Upper lobe of left lung (tissue), 6 donors: ENCODE data around the gene NR2E3. TPM values are rescaled to one million over a fixed set of nuclear protein-coding genes. Genes with fewer than 3 reads are reported as not detected.

Source experiments
- ATAC-seq, 2 donors: fragments of 200-7000 bp; cut with Tn5 transposase; one replicate each; pipeline ENCODE4 v1.9.1; 2022; ENCODE audit warnings: mild to moderate bottlenecking in 2 of 2, moderate library complexity in 2 of 2; ENCODE audit not compliant: low FRiP score in 2 of 2
- DNase-seq, 2 donors: peaks; one replicate each; pipeline ENCODE4 v3.0.0-alpha.2; 2019 to 2020
- H3K27ac ChIP-seq, 4 donors: fragments of 200-600 bp; sonication (generic); one replicate each; pipeline ENCODE4 v1.5.1; 2016 to 2019
- H3K27me3 ChIP-seq, 4 donors: fragments of 200-600 bp; sonication (generic); one replicate each; pipeline ENCODE4 v1.5.1; 2017 to 2019
- H3K36me3 ChIP-seq, 4 donors: fragments of 200-600 bp; sonication (generic); one replicate each; pipeline ENCODE4 v1.5.1; 2016 to 2019
- H3K4me1 ChIP-seq, 4 donors: fragments of 200-600 bp; sonication (generic); one replicate each; pipeline ENCODE4 v1.5.1; 2018 to 2019
- H3K4me3 ChIP-seq, 4 donors: fragments of 200-600 bp; sonication (generic); one replicate each; pipeline ENCODE4 v1.5.1; 2017 to 2019; ENCODE audit warnings: mild to moderate bottlenecking in 2 of 4, moderate library complexity in 1 of 4
- H3K9me3 ChIP-seq, 4 donors: fragments of 200-600 bp; sonication (generic); one replicate each; pipeline ENCODE4 v1.5.1; 2018 to 2019
- CTCF ChIP-seq, 6 experiments: fragments of 450-650 bp in 4 of 6; fragments of 200-600 bp in 2 of 6; sonication (generic) in 2 of 6; IDR thresholded peaks; one replicate each; pipeline ENCODE4 v1.5.1; 2016 to 2019; ENCODE audit warnings: antibody characterized with exemption in 6 of 6
- EP300 ChIP-seq, 4 donors: sonication (generic); formaldehyde crosslinking; IDR thresholded peaks; one replicate each; pipeline ENCODE4 v1.5.1; 2017; ENCODE audit warnings: antibody characterized with exemption in 4 of 4, control low read depth in 2 of 4
- POLR2A ChIP-seq, 4 donors: fragments of 450-650 bp; IDR thresholded peaks; one replicate each; pipeline ENCODE4 v1.5.1; 2016 to 2017; ENCODE audit warnings: antibody characterized with exemption in 4 of 4, mild to moderate bottlenecking in 2 of 4
- POLR2AphosphoS5 ChIP-seq, 2 donors: sonication (generic); formaldehyde crosslinking; IDR thresholded peaks; one replicate each; pipeline ENCODE4 v1.5.1; 2017; ENCODE audit warnings: antibody characterized with exemption in 2 of 2
- WGBS, 2 donors: methylation state at CpG; one replicate each; pipeline ENCODE4 v1.1.5; 2017 to 2018; 5-methylcytosine and 5-hydroxymethylcytosine counted together
- total RNA-seq, 6 donors: library from RNA; depleted of rRNA in 4 of 6; stranded (reverse); fragments of >200 nt in 4 of 6; gene quantifications; one replicate each; pipeline versions ENCODE4 v1.1.0 to v1.2.1, GENCODE V29; 2016 to 2021
- donor health status: DM: no; HTN: no; CAD: no; lungs with moderate emphysema.
- donor health status: DM: no; HTN: yes; CAD: no; lungs with severe emphysema.

The NR2E3 gene
- total RNA-seq, 6 donors from 2014 or later: 0.43 to 3.1 (median 1.5) TPM; not detected in 2

DNA sequence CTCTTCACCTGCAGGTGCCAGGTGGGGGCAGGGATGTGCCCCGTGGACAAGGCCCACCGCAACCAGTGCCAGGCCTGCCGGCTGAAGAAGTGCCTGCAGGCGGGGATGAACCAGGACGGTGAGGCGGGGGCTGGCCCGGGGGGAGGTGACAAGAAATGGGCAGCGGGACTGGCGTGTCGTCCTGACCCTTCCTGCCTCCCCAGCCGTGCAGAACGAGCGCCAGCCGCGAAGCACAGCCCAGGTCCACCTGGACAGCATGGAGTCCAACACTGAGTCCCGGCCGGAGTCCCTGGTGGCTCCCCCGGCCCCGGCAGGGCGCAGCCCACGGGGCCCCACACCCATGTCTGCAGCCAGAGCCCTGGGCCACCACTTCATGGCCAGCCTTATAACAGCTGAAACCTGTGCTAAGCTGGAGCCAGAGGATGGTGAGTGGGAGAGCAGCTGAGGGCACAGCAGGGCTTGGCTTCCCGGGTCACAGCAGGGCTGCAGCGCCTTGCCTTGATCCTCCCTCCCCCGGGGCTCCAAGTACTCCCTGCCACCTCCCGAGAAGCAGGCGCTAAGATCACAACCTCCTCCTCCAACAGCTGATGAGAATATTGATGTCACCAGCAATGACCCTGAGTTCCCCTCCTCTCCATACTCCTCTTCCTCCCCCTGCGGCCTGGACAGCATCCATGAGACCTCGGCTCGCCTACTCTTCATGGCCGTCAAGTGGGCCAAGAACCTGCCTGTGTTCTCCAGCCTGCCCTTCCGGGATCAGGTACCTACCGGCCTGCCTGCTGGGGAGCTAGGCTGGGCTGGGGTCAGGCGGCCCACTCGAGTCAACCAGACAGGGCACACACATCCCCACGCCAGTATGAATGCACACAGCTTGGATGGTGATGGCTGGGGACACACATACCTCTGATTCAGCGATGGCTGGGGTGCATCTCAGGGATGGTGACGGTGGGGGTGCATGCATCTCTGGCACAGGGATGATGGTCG lies 1.7 kb downstream of the NR2E3 start:
- DNase-seq: peak in 1 of 2 donors; percentile 83
- no peak overlapping the region for H3K27ac ChIP-seq
- H3K27me3 ChIP-seq: no peaks in the 10 kb centered on the region
- no peaks in the 10 kb centered on the region for H3K36me3 ChIP-seq
- H3K9me3 ChIP-seq: no peaks in the 10 kb centered on the region
- no peak for TF ChIP-seq POLR2AphosphoS5 (IDR thresholded peaks at IDR 0.05)
- no peak for TF ChIP-seq CTCF (IDR thresholded peaks at IDR 0.05)
- TF ChIP-seq POLR2A (IDR thresholded peaks at IDR 0.05): no peak
- no peak for TF ChIP-seq EP300 (IDR thresholded peaks at IDR 0.05)
- WGBS, 2 donors: 82 to 90% methylated on average over 10 to 33 of the region's 38 CpGs
- ATAC-seq: peak in 1 of 2 donors; percentile 10
- no peak overlapping the region for H3K4me3 ChIP-seq
- no peaks in the 10 kb centered on the region for H3K4me1 ChIP-seq

DNA sequence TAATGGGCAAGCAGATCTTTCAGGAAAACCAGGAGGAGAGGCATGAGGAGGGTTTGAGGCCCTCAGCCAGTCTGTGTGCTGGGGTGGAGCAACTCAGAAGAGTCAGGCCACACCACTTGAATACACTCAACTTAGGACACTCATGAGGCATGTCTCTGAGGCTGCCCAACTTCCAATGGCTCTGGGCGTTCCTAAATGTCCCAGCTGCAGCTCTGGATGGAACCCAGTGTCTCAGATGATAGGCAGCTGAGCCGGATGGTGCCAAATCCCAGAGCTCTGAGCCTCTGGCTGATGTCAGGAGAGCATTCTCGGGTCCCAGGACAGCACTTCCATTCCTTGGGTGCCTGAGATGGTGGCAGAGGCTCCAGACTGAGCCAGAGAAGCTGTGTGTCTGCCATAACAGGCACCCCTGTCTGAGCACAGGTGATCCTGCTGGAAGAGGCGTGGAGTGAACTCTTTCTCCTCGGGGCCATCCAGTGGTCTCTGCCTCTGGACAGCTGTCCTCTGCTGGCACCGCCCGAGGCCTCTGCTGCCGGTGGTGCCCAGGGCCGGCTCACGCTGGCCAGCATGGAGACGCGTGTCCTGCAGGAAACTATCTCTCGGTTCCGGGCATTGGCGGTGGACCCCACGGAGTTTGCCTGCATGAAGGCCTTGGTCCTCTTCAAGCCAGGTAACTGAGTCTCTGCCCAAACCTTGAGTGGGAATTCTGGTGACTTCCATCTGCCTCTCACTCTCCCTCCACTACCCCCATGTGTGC lies 2.8 kb downstream of the NR2E3 start:
- H3K9me3 ChIP-seq: no peaks in the 10 kb centered on the region
- ATAC-seq (no peak), DNase-seq (peak in 1 of 2 donors; percentile 60)
- TF ChIP-seq POLR2AphosphoS5 (IDR thresholded peaks at IDR 0.05) (no peak), EP300 (IDR thresholded peaks at IDR 0.05) (no peak), CTCF (IDR thresholded peaks at IDR 0.05) (no peak), POLR2A (IDR thresholded peaks at IDR 0.05) (no peak)
- no peak overlapping the region for H3K4me3 ChIP-seq
- no peak overlapping the region for H3K27ac ChIP-seq
- H3K4me1 ChIP-seq: no peaks in the 10 kb centered on the region
- no peaks in the 10 kb centered on the region for H3K36me3 ChIP-seq
- H3K27me3 ChIP-seq: no peaks in the 10 kb centered on the region
- 91 to 100% methylated on average over 4 to 16 of the region's 16 CpGs for WGBS, 2 donors

GRCh38 chr15:71813723-71814470 lies 3.5 kb downstream of the NR2E3 start:
- DNase-seq (peak in 1 of 2 donors; percentile 44), ATAC-seq (no peak)
- Histone ChIP-seq H3K27me3 (no peaks in the 10 kb centered on the region), H3K4me3 (no peak overlapping the region), H3K36me3 (no peaks in the 10 kb centered on the region), H3K4me1 (no peaks in the 10 kb centered on the region), H3K27ac (no peak overlapping the region), H3K9me3 (no peaks in the 10 kb centered on the region)
- 91 to 93% methylated on average over 7 to 9 of the region's 9 CpGs for WGBS, 2 donors
- TF ChIP-seq POLR2AphosphoS5 (IDR thresholded peaks at IDR 0.05) (no peak), EP300 (IDR thresholded peaks at IDR 0.05) (no peak), CTCF (IDR thresholded peaks at IDR 0.05) (no peak), POLR2A (IDR thresholded peaks at IDR 0.05) (no peak)

DNA sequence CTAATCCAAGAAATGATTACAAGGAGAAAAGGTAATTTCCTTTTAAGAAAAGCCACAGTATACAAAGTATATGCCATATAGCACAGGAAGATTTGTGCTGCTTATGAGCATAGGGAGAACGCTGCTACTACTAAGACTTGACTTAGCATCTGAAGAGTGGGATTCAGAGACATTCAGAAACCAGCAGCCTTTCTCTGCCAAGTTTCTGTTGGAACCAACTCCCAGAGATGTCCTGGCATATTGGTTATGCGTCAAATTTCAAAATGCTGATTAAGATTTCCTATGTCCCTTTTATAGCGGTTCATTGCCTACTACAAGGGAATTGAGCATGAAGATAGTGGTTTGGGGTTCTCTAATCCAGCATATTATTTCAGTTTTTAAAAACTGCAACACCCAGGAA lies 4.9 kb downstream of the NR2E3 start:
- TF ChIP-seq POLR2A (IDR thresholded peaks at IDR 0.05) (no peak), POLR2AphosphoS5 (IDR thresholded peaks at IDR 0.05) (no peak), EP300 (IDR thresholded peaks at IDR 0.05) (no peak), CTCF (IDR thresholded peaks at IDR 0.05) (no peak)
- no peaks in the 10 kb centered on the region for H3K27me3 ChIP-seq
- H3K36me3 ChIP-seq: no peaks in the 10 kb centered on the region
- 89 to 95% methylated on average over 3 of the region's 3 CpGs for WGBS, 2 donors
- no peak for ATAC-seq
- no peaks in the 10 kb centered on the region for H3K4me1 ChIP-seq
- peaks cover 0 to 7% (median under 1%) of the 10 kb centered on the region in 4 donors for H3K9me3 ChIP-seq
- no peak overlapping the region for H3K27ac ChIP-seq
- H3K4me3 ChIP-seq: no peak overlapping the region
- DNase-seq: no peak
